ENCODE measurements around the gene AHNAK. TPM values are rescaled to one million over a fixed set of nuclear protein-coding genes. Genes with fewer than 3 reads are reported as not detected.
A peak's percentile ranks its signal among the peaks of the same experiment; 100 is the strongest.

AHNAK gene
- total RNA-seq, 4 donors from 2014 or later, result 874 to 1,336 (median 1,047) TPM

- ATAC-seq (ENCODE audit: low FRiP score) (peak; percentile 27), DNase-seq (ENCODE audit: low spot score) (no peak)
- no peak for TF ChIP-seq CTCF (IDR thresholded peaks at IDR 0.05)
Measured at GRCh38 chr11:62443390-62444235, 103.0 kb downstream of the AHNAK start.

GRCh38 chr11:62439785-62440602 is 106.6 kb downstream of the AHNAK start:
- ATAC-seq (ENCODE audit: low FRiP score), result peak; percentile 63
- TF ChIP-seq CTCF (IDR thresholded peaks at IDR 0.05), result no peak
- DNase-seq (ENCODE audit: low spot score), result no peak

DNA sequence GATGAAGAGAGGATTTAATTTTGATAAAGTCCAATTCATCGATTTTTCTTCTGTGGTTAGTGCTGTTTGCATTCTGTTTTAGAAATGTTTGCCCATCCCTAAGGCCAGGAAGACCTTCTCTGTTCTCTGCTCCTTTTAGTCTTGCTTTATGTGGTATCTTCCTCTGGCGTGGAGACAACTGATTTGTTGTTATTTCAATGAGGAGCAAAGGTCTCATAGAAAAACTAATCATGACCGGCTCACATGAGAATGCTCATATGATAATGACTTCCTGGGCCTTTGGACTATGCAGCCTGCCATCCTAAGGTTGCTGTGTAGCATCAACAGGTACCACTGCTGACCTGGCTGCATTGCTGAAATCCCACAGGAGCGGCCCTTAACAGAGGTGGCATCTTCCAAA is 108.0 kb downstream of the AHNAK start:
- ATAC-seq (ENCODE audit: low FRiP score) (no peak), DNase-seq (ENCODE audit: low spot score) (no peak)
- TF ChIP-seq CTCF (IDR thresholded peaks at IDR 0.05), result no peak

- no peak for TF ChIP-seq CTCF (IDR thresholded peaks at IDR 0.05)
- no peak for ATAC-seq (ENCODE audit: low FRiP score)
- no peak for DNase-seq (ENCODE audit: low spot score)
Measured at GRCh38 chr11:62437616-62438015, 109.0 kb downstream of the AHNAK start.

- ATAC-seq (ENCODE audit: low FRiP score), result no peak
- no peak for DNase-seq (ENCODE audit: low spot score)
- no peak for TF ChIP-seq CTCF (IDR thresholded peaks at IDR 0.05)
Measured at GRCh38 chr11:62435846-62436660, 110.6 kb downstream of the AHNAK start.

DNA sequence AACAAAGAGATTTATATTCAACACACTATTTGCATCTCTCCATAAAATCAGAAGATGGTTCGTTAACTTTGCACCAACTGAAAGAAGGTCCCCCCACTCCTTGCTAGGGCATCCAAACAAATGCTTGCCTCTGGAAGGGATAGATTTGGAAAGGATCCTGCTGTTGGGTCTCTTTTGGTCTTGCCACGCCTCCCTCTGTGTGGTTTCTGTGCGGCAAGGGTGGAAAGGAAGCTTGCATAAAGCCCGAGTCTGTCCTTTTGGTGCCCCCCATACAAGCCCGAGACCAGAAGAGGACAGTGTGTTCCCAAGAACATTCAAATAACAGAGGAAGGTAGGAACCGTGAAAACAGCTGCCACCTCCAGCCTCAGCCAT is 112.7 kb downstream of the AHNAK start:
- ATAC-seq (ENCODE audit: low FRiP score) (no peak), DNase-seq (ENCODE audit: low spot score) (no peak)
- TF ChIP-seq CTCF (IDR thresholded peaks at IDR 0.05), result no peak

Measured in omental fat pad (tissue), 4 donors.